HG03045 (cell line): ENCODE results near the gene FRYL.
"Not testable (repeated sequence)": the region's sequence is repeated elsewhere in the genome, so short reads cannot be mapped to it uniquely, and the experiment has no call there.

Experiments used
- ATAC-seq: cut with Tn5 transposase; IDR thresholded peaks from one replicate; pipeline ENCODE4 v1.9.1; 2021; ENCODE audit warnings: mild to moderate bottlenecking, moderate library complexity; ENCODE audit not compliant: unreplicated experiment

The FRYL gene

GRCh38 chr4:48667148-48667547 is 112.9 kb downstream of the FRYL start:
- ATAC-seq: no peak

- ATAC-seq: no peak
These were observed 114.4 kb downstream of the FRYL start for GRCh38 chr4:48665555-48666186.

DNA sequence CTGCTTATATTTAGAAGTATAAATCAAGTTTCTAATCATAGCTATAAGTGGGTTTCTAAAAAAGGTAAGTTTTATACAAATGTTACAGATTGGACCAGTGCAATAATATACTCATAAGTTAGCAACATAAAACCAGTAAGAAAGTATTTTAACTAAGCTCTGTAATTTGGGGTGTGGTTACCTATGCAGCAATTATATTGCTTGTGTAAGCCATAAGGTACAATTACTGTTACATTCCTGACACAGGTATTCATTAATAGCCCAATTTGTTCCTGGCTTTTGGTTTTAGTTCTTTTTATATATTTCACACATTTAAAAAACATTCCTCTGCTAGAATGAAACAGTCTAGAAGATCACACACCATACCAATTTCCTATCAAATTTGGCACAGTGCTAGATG is 115.1 kb downstream of the FRYL start:
- no peak for ATAC-seq

GRCh38 chr4:48661391-48661790 is 118.7 kb downstream of the FRYL start:
- no peak for ATAC-seq

DNA sequence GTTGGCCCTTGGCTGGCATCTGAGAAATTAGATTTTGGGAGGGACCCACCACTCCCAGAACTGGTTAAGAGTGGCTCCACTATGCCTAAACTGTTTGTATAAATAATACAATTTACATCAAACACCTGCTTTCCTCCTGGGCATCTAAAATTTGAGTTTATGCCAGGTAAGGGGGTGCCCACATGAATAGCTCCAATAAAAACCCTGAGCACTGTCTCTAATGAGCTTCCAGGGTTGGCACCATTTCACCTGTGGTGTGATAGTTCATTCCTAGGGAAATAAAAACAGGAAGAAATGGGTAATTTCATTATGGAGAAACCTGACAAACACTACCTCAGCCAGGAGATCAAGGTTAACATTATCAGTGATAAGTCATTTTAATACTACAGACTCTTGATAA is 119.7 kb downstream of the FRYL start:
- ATAC-seq: no peak

- no peak for ATAC-seq
These were observed 125.9 kb downstream of the FRYL start for GRCh38 chr4:48654015-48654664.

GRCh38 chr4:48653217-48654014 is 126.7 kb downstream of the FRYL start:
- no peak for ATAC-seq

DNA sequence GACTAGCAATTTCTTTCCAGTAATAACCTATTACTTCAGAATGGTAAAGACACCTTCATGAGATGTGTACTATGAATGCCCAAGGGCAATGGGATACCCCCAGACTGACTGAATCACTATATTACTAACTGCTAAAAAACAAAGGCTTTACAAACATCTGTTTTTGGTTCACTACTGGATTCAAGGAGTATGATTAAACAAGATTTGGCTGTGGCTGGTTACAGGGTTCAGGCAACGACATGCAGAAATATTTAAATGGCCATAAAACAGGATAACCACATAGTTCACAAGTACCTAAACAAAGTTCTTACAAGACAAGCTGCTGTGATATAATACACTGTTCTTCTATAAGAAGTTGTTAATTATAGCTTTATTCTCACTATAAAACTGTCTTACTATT is 128.2 kb downstream of the FRYL start:
- no peak for ATAC-seq

DNA sequence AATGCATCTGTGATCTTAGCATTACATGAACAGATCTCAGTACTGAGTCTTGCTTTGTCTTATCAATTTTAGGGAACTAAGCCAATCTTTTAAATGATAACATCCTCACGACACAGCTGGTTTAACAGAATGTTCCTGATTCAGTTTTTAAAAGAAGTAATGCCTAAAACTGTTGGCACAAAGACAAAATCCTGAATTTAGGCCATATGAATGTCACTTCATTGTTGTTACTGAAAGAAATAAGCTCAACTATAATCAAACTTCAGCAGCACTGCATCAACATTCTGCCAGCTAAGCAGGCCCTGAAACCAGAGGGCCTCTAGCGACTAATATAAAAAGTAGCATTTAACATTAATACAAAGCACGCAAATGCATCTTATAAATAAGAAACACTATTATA is 130.6 kb downstream of the FRYL start:
- ATAC-seq: no peak

- ATAC-seq: no peak
These were observed 134.8 kb downstream of the FRYL start for GRCh38 chr4:48645225-48645794.

DNA sequence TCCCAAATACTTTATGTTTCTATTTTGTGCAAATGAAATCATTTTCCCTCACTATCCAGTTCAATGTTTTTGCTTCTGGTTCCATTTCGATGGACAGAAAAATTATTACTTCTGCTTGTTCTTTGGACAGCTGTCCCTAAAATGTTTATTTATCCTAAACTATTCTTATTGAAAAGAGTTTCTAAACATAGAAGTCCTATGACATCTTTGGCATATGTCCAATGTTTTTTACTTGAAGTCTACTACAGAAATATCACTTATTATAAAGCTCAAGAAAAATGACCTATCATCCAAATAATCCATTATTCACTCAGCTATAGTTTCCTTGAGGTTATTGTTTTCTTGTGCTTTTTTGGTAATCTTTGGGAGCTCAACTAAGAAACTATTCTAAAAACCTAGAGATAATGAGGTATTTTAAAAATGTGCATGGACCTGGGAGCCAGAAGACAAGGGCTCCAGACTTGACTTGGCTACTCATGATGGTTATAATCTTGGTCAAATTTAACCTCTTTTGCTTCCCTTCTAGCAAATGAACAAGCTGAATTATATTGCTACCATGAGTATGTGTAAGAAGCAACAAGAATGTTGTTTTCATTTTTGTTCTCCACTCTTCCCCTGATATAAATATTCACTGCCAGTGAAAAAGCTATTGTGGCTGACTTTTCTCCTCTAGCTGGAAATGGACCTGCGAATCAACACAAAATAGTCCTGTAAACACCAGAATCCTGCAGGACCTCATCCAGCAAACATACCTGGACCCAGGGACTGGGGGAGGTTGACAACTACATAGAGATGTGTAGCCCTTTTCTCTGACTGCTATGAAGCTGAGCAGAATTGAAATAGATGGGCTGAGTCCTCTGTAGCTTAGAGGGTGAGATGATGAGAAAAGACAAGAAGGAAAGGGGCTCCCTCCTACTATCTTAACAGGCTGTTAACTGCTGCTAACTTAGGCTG is 137.4 kb downstream of the FRYL start:
- no peak for ATAC-seq

GRCh38 chr4:48641401-48641800 is 138.7 kb downstream of the FRYL start:
- ATAC-seq: no peak

GRCh38 chr4:48640699-48641098 is 139.4 kb downstream of the FRYL start:
- no peak for ATAC-seq

- ATAC-seq: no peak
These were observed 139.9 kb downstream of the FRYL start for GRCh38 chr4:48640225-48640624.

- no peak for ATAC-seq
These were observed 140.3 kb downstream of the FRYL start for GRCh38 chr4:48639807-48640206.

- not testable (repeated sequence) for ATAC-seq
These were observed 141.5 kb downstream of the FRYL start for GRCh38 chr4:48638586-48638985.

DNA sequence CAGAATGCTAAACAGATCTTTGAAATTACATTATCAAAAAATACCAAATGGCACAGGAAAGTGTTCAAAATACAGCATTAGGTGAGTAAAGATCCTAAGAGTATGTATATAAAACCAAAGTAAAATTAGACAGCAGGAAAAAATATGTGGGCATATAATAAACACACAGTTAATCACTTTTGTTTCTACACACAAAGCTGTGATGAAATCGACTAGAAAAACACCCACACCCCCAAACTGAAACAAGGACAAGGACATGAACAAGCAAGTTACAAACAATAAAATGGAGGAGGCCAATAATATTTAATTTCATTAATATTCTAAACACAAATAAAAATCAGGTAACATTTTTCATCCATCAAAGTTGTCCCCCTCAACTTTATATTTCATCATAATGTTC is 143.2 kb downstream of the FRYL start:
- ATAC-seq: no peak

DNA sequence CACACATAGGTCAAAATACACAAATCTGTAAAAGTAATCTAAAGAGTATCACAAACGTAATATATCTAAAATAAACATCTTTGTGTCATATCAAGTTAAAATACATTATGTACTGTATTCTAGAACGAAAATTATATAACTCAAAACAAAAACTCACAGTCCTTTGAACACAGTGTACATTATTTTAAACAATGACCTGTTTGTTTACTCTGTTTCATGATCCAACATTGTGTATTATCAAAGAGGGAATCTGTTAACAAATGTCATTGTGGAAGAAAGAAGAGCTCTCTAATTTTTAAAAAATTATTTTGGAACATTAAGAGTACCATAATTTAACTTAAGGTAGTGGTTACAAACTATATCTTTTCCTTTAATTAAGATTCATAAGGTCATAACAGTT is 144.1 kb downstream of the FRYL start:
- ATAC-seq: no peak

GRCh38 chr4:48635310-48635709 is 144.8 kb downstream of the FRYL start:
- ATAC-seq: no peak

- no peak for ATAC-seq
These were observed 145.3 kb downstream of the FRYL start for GRCh38 chr4:48634688-48635308.
